Prostate gland (tissue), 2 donors: ENCODE data around the gene GZF1.

Source experiments
- CTCF ChIP-seq, 4 experiments: fragments of 200-600 bp in 2 of 4; fragments of 450-650 bp in 2 of 4; sonication (generic) in 2 of 4; IDR thresholded peaks; 1 replicate in 3 of 4; 2 replicates in 1 of 4; pipeline ENCODE4 v1.5.1; 2016 to 2019; ENCODE audit warnings: antibody characterized with exemption in 4 of 4, mild to moderate bottlenecking in 2 of 4, moderate library complexity in 2 of 4
- POLR2A ChIP-seq: fragments of 450-650 bp; IDR thresholded peaks from one replicate; pipeline ENCODE4 v1.6.1; 2016; ENCODE audit warnings: antibody characterized with exemption, mild to moderate bottlenecking

GRCh38 chr20:23365390-23366165 lies 3.6 kb downstream of the GZF1 start:
- no peak for TF ChIP-seq CTCF (IDR thresholded peaks at IDR 0.05)
- TF ChIP-seq POLR2A, result no peak
